Daoy (cell line): ENCODE results near the gene ALOX5AP. TPM values are rescaled to one million over a fixed set of nuclear protein-coding genes. Genes with fewer than 3 reads are reported as not detected.

Source experiments
- DNase-seq: peaks from one replicate; pipeline ENCODE4 v3.0.0-alpha.2; 2015; ENCODE audit warnings: low read depth
- total RNA-seq: library from RNA; depleted of rRNA; stranded (reverse); fragments of >200 nt; shearing (Covaris generic); gene quantifications from 2 replicates; pipeline ENCODE4 v1.2.3, GENCODE V29; 2014; rRNA removed

Gene ALOX5AP
- total RNA-seq, 1 experiment from 2014 or later = 2.3 TPM

- peak; percentile 79 for DNase-seq
Measured at GRCh38 chr13:30796631-30797601, 61.6 kb downstream of the ALOX5AP start.

GRCh38 chr13:30797847-30798535 lies 62.6 kb downstream of the ALOX5AP start:
- DNase-seq = no peak

- peak; percentile 9 for DNase-seq
Measured at GRCh38 chr13:30798776-30799355, 63.5 kb downstream of the ALOX5AP start.

DNA sequence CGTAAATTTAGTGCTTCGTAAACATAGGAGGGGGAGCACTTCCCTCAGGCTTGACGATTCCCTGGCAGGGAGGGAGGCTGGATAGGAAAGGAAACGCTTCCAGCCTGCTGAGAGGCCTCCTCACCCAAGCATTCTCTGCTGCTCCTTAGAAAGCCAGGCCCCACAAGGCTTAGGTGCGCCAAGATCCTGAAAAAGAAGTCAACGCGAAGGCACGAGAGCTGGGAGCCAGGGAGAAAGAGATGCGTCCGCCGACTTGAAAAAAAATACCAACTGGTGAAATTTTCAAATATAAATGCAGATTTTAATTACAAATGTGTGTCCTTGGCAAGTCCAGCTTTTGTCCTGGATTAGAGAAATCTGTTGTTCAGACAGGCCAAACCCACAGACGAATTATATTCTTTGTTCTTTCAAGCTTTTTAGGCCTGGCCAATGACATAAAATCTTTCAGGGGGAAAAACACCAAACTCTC lies 64.0 kb downstream of the ALOX5AP start:
- DNase-seq = peak; percentile 17

DNA sequence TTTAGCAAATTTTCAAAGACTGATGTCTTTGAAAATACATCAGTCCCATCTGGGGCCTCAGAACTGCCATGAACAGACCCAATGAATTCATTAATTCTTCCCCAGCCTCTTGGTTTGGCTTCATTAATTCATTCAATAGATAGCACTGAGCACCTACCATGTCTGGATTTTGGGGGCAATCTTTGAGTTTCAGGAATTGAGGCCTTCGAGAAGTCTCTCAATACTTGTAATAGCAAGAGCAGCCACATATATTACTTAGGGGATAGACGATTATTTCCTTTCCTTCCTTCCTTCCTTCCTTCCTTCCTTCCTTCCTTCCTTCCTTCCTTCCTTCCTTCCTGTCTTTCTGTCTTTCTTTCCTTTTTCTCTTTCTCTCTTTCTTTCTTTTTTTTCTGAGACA lies 64.8 kb downstream of the ALOX5AP start:
- no peak for DNase-seq

GRCh38 chr13:30802501-30802900 lies 67.2 kb downstream of the ALOX5AP start:
- no peak for DNase-seq

- peak; percentile 80 for DNase-seq
Measured at GRCh38 chr13:30802953-30803478, 67.7 kb downstream of the ALOX5AP start.

DNA sequence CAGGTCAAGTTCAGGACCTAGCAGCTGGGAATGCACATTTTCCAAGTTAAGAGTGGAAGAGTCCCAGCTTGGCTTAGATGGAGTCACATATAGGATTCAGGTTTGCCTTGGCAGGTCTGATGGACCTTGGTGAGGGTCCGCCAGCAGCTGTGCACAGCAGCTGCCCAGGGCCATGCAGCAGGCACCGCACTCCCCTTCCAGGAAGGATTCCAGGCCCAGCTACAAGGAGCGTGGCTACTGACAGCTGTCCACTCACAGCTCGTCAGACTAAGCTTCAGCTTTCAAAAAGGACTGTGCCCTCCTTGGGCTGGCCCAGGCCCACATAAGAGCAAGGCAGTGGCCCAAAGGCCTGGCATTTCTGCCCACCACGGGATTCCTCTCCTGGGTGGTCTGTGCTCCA lies 68.4 kb downstream of the ALOX5AP start:
- DNase-seq = no peak

DNA sequence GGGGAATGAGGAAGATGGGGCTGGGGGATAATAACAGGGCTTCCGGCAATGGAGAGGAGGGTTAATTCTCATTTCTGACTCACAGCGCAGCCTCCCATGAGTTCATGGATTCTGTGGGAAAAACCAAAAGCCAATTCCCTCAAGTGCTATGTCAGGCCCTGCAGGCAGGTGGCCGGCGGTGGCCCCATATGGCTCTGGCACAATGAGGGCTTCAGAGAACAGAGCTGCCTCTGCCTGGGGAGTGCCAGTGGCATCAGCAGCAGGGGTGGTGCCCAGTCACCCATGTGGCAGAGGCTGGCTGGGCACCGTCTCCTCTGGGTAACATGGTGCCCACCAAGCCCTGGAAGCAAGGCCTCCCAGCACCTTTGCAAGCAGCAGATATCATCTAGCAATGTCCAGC lies 69.1 kb downstream of the ALOX5AP start:
- DNase-seq = no peak

DNA sequence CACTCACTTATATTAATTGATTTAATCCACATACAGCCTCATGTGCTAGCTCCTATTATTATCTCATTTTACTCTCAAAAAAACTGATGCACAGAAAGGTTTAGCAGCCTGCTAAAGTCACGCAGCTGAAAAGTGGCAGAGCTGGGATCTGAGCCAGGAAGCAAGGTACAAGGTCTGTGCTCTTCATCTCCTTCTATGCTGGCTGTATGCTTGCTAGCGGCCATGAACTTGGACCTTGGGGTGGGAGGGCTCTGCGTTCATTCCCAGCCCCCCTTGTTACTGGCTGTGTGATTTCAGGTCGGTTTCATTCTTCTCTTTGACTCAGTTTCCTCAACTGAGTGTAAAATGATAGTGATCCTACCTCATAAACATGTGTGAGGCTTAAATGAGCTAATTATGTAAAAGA lies 69.8 kb downstream of the ALOX5AP start:
- DNase-seq = no peak

DNA sequence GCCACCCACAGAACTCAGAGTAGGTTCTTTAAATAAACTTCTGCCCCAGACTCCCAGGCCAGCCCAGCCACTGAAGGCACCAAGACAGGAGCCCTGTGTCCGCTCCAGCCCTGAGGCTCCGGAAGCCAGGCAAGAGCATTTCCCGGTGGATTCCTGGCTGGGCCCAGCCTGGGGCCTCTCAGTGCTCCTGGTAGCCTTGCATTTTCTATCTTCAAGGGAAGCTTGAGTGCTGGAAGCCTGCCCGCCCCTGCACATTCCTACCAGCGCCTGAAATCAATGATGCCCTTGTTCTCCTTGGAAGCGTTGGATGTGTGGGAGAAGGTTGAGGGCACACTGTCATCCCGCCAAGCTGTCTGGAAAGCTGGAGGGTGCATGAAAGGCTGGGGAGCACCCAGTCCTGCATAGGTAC lies 70.3 kb downstream of the ALOX5AP start:
- DNase-seq = peak; percentile 37

GRCh38 chr13:30806784-30807183 lies 71.4 kb downstream of the ALOX5AP start:
- peak; percentile 41 for DNase-seq

- no peak for DNase-seq
Measured at GRCh38 chr13:30807392-30807791, 72.0 kb downstream of the ALOX5AP start.

DNA sequence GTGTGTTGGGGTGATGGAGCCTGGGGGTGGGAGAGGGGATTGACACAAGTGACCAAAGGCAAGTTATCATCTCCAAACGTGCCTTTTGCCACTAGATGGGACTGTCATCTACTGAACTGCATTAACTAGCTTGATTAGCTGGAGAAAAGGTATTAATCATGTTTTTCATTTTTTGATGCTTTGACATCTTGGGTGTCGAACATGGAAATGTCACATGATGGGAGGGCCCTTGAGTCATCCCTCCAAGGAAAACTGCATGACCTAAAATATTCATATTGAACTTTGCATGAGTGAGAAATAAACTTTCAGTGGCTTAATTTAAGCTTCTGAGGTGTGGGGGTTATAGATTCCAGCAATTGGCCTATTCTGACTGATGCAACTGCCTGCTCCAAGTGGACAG lies 73.3 kb downstream of the ALOX5AP start:
- no peak for DNase-seq

GRCh38 chr13:30809787-30810186 lies 74.4 kb downstream of the ALOX5AP start:
- no peak for DNase-seq

DNA sequence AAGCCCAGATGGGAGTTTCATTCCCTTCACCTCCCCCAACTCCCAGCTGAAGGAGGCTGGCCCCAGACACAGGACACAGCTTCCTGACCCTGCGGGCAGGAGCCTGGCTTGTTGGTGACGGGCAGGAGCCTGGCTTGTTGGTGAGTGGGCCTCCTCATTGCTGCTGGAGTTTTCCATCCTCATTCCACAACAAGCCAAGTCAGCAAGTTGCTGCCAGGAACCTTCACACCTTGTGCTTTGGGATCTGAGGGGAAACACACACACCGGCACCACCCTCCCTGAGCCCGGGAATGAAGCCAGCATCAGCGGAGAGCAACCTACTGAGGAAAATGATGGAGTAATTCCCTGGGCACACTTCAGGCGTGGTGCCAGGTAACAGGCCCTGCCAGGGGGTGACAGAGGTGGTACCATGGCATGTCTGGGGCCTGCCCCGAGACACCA lies 74.9 kb downstream of the ALOX5AP start:
- DNase-seq = no peak

DNA sequence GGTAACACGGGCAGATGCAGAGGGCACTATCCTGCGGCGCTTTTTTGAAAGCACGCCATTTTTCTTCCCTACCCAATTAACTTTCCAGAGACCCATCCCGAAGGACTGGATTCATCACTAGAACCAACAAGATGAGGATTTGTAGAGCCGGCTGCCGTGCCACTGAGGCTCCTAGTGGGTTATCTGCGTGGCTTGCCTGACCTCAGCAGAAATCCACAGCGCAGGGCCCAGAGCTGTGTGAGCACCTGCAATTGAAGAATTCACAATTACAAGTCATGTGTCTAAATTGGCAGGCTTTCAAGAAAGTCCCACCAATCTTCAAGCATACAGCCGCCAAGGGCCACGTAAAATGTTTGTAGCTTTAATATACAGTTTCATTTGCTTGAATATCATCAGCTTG lies 75.5 kb downstream of the ALOX5AP start:
- DNase-seq = no peak

Other genes with a start within 250 kb of the ALOX5AP start
- gene USPL1, start 117.6 kb upstream of the ALOX5AP start, total RNA-seq = 17.5 and 23.5 TPM in 2 replicates
- 0.86 TPM in 1 of 2 replicates, not detected in the other for gene MEDAG, start 170.7 kb downstream of the ALOX5AP start, total RNA-seq
- not detected in 2 replicates for gene TEX26, start 197.1 kb downstream of the ALOX5AP start, total RNA-seq